Activated naive CD4-positive, alpha-beta T cell treated with anti-CD3 and anti-CD28 coated beads for 36 hours (primary cell): ENCODE results near the gene ATP13A3. TPM values are rescaled to one million over a fixed set of nuclear protein-coding genes. Genes with fewer than 3 reads are reported as not detected.

ENCODE experiments used
- CTCF ChIA-PET: fragments of 350-600 bp; sonication (Branson Sonifier 250); formaldehyde crosslinking; loops from one replicate; lab custom pipeline; 2021; ENCODE audit warnings: antibody characterized with exemption; lab: Charles Lee
- DNase-seq: peaks from one replicate; pipeline ENCODE4 v3.0.0-alpha.2; 2020
- H3K27ac Mint-ChIP-seq: one replicate; pipeline ENCODE4 v1.8.0; 2021; ENCODE audit warnings: mild to moderate bottlenecking, mixed read lengths
- H3K27me3 Mint-ChIP-seq: one replicate; pipeline ENCODE4 v1.8.0; 2021; ENCODE audit warnings: low read depth, mixed read lengths
- H3K36me3 Mint-ChIP-seq: one replicate; pipeline ENCODE4 v1.8.0; 2021; ENCODE audit warnings: low read depth, mixed read lengths
- H3K4me1 Mint-ChIP-seq: one replicate; pipeline ENCODE4 v1.8.0; 2021; ENCODE audit warnings: low read depth, mixed read lengths
- H3K4me3 Mint-ChIP-seq: one replicate; pipeline ENCODE4 v1.8.0; 2021; ENCODE audit warnings: mild to moderate bottlenecking, moderate library complexity, mixed read lengths
- H3K9me3 Mint-ChIP-seq: one replicate; pipeline ENCODE4 v1.8.0; 2021; ENCODE audit warnings: mixed read lengths
- intact Hi-C: fragments of 100-400 bp; cut with micrococcal nuclease; formaldehyde crosslinking; loops from one replicate; pipeline ENCODE4 v1.15.1; 2023
- total RNA-seq, 2 experiments: library from RNA; stranded (reverse); gene quantifications; one replicate each; pipeline ENCODE4 v1.2.3, GENCODE V29; 2021

Gene ATP13A3
- total RNA-seq, 2 experiments from 2014 or later, result 88.4 to 92.3 TPM

DNA sequence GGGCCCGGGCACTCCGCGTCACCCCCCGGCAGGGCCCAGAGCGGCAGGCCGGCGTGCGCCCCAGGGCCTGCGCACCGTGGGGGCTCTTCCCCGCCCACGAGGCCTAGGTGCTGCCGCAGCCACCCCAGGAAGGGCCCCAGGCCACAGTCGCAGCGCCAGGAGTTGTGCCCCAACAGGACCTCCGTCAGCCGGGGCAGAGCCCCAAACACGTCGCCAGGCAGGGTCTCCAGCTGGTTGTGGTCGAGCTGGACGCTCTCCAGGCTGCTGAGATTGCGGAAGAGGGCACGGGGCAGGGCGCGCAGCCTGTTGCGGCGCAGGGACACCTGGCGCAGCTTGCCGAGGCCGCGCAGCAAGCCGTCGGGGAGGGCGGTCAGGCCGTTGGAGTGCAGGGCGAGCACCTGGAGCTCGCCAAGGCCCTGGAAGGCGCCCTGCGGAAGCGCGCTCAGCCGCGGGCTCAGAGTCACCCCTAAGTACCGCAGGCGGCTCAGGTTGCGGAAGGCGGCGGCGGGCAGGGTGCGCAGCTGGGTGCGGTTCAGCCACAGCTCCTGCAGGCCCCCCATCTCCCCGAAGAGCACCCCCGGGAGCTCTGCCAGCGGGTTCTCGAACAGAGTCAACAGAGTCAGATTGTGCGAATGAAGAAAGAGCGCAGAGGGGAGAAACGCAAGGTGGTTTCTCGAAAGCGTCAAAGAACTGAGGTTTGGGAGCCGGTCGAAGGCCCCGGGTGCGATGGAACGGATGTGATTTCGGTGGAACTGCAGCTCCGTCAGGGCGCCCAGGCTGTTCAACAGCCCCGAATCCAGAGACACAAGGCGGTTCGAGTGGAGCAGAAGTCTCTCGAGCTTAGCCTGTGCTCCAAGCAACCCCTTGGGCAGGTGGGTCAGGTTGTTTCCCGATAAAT lies 89.7 kb downstream of the ATP13A3 start:
- peak; percentile 55 for DNase-seq
- Mint-ChIP-seq H3K4me1 (peaks cover 53% of the 10 kb centered on the region), H3K9me3 (no peaks in the 10 kb centered on the region), H3K27me3 (peaks cover 5% of the 10 kb centered on the region), H3K27ac (no peak overlapping the region), H3K36me3 (no peaks in the 10 kb centered on the region), H3K4me3 (peak overlapping the region; percentile 76)
- CTCF ChIA-PET, result interaction anchor here (1.0 to 15.7 kb wide), 6 partner anchors 10 to 117 kb away, joined by 3 to 166 read pairs (median 17); no protein-coding TSS in a partner anchor
- intact Hi-C loops, result loop anchor here (1.0 to 5.0 kb wide), 8 partner anchors 52 to 620 kb away; partner anchors contain the start of genes ATP13A3, HES1 and TMEM44

DNA sequence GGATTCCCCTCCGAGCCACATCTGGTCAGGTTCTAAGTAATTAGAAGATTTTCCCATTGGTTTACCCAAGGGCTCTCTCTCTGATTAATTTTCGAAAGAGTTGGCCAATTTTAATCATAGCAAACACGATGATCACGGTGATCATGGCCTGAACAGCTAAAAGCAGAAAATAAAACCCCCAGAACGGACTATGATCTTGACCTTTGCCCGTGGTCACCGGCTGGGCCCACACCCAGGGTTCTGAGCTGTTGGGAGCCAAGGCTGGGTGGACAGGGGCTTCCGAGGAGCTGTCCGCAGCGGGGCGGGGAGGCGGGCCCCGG lies 90.3 kb downstream of the ATP13A3 start:
- peaks cover 53% of the 10 kb centered on the region for H3K4me1 Mint-ChIP-seq

DNA sequence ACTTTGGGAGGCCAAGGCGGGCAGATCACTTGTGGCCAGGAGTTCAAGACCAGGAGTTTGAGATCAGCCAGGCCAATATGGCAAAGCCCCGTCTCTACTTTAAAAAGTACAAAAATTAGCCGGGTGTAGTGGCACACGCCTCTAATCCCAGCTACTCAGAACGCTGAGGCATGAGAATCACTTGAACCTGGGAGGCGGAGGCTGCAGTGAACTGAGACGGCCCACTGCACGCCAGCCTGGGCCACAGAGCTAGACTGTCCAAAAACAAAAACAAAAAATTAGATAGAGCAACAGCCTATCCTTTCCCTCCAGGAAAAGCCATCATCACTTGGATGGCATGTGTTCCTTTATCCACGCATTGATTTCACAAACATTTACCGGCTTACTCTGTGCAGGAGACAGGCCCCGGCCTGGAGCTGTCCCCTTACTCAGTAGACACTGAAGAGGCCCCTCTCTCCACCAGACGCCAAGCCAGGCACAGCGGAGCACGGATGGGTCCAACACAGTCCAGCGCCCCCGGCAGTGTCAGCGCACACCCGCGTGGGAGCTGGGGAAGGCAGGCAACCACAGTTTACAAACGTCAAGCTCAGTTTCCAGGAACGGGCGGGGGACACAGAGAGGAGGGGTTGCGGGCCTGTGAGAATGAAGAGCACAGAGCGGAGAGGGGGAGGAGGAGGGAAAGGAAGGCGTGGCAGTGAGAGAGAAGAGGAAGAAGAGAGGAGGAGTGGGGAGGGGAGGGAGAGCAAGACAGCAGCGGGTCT lies 90.8 kb downstream of the ATP13A3 start:
- Mint-ChIP-seq H3K9me3 (peaks cover 6% of the 10 kb centered on the region), H3K27ac (peak overlapping the region; percentile 21), H3K4me3 (peak overlapping the region; percentile 42), H3K36me3 (no peaks in the 10 kb centered on the region), H3K4me1 (peaks cover 53% of the 10 kb centered on the region), H3K27me3 (peaks cover 5% of the 10 kb centered on the region)
- peak; percentile 85 for DNase-seq
- intact Hi-C loops, result loop anchor here (1.0 to 5.0 kb wide), 8 partner anchors 51 to 619 kb away; partner anchors contain the start of genes ATP13A3, HES1 and TMEM44
- CTCF ChIA-PET, result interaction anchor here (0.6 to 15.7 kb wide), 8 partner anchors 8 to 70 kb away, joined by 3 to 166 read pairs (median 6); no protein-coding TSS in a partner anchor

More for the DNA sequence above, 90.3 kb downstream of the ATP13A3 start:
- H3K36me3 Mint-ChIP-seq, result no peaks in the 10 kb centered on the region
- peak overlapping the region; percentile 19 for H3K27ac Mint-ChIP-seq
- H3K9me3 Mint-ChIP-seq, result peaks cover 1% of the 10 kb centered on the region
- H3K4me3 Mint-ChIP-seq, result peak overlapping the region; percentile 42
- peaks cover 5% of the 10 kb centered on the region for H3K27me3 Mint-ChIP-seq
- no peak for DNase-seq
- intact Hi-C loops, result loop anchor here (1.0 to 5.0 kb wide), 8 partner anchors 52 to 619 kb away; partner anchors contain the start of genes ATP13A3, HES1 and TMEM44
- CTCF ChIA-PET, result interaction anchor here (1.2 to 15.7 kb wide), 5 partner anchors 10 to 63 kb away, joined by 3 to 166 read pairs (median 31); no protein-coding TSS in a partner anchor

DNA sequence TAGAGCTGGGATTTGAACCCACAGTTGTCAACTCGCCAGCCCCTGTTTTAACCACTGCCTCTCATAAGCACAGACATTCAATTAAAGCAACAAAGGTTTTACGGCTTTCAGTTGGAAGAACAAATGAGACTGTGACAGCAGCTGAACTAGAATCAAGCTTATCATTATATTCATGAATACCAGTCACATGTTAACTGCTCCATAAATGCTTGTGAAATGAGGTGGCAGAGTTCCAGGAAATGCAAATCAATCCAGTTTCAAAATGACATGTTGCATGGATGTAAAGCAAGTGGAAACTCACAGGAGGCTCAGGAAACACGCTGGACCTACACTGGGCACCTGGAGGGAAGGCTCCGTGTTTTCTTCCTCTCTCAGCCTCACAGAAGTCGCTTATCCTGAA lies 91.6 kb downstream of the ATP13A3 start:
- Mint-ChIP-seq H3K27ac (peak overlapping the region; percentile 13), H3K36me3 (no peaks in the 10 kb centered on the region), H3K27me3 (peaks cover 5% of the 10 kb centered on the region), H3K4me3 (peak overlapping the region; percentile 11), H3K9me3 (peaks cover 11% of the 10 kb centered on the region), H3K4me1 (peaks cover 53% of the 10 kb centered on the region)
- DNase-seq, result peak; percentile 49
- intact Hi-C loops, result loop anchor here (5.0 kb wide), 2 partner anchors 237 to 618 kb away; partner anchors contain the start of gene TMEM44
- CTCF ChIA-PET, result interaction anchor here (0.6 to 15.7 kb wide), 10 partner anchors 9 to 198 kb away, joined by 3 to 166 read pairs (median 4); no protein-coding TSS in a partner anchor

DNA sequence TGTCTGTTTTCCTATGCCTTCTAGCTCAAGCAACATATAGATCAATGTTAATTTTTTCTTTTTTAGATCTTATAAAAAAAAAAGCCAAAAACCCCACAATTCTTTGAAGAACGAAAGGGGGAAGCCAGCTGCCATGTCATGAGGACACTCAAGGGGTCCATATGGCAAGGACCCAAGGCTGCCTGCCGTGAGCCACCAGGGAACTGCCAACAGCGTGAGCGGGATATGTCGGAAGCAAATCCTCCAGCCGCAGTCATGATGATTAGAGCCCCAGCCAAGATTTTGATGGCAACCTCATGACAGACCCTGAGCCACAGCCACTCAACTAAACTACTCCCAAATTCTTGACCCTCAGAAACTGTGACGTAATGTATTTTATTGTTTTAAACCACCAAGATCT lies 94.2 kb downstream of the ATP13A3 start:
- peaks cover 27% of the 10 kb centered on the region for H3K4me1 Mint-ChIP-seq
- H3K4me3 Mint-ChIP-seq, result no peak overlapping the region
- no peak for DNase-seq
- peaks cover 1% of the 10 kb centered on the region for H3K36me3 Mint-ChIP-seq
- H3K27me3 Mint-ChIP-seq, result peaks cover 2% of the 10 kb centered on the region
- H3K27ac Mint-ChIP-seq, result no peak overlapping the region
- intact Hi-C loops, result no loop called here
- CTCF ChIA-PET, result interaction anchor here (1.0 kb wide), 1 partner anchor 11 kb away, joined by 3 read pairs; no protein-coding TSS in a partner anchor
- H3K9me3 Mint-ChIP-seq, result peaks cover 14% of the 10 kb centered on the region

DNA sequence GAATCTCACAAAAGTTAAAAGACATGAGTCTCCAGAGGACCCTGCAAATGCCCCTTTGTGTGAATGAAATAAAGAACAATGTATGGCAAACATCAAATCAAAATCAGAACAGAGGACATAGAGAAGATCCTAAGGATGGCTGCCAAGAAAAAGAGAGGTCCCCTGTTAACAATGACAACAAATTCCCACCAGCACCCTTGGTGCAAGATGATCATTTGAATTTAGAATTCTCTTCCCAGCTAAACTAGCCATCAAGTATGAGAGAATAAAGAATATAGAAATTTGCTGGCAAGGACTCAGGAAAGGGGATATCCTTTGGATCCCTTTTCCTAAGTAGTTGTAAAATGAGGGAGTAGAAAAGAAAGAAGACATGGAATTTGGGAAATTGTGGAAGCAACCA lies 96.0 kb downstream of the ATP13A3 start:
- peaks cover 15% of the 10 kb centered on the region for H3K4me1 Mint-ChIP-seq
- no peak overlapping the region for H3K27ac Mint-ChIP-seq
- no peak overlapping the region for H3K4me3 Mint-ChIP-seq
- CTCF ChIA-PET, result interaction anchor here (0.8 to 1.7 kb wide), 2 partner anchors 17 to 47 kb away, joined by 3 to 6 read pairs; no protein-coding TSS in a partner anchor
- no peak for DNase-seq
- no peaks in the 10 kb centered on the region for H3K27me3 Mint-ChIP-seq
- H3K9me3 Mint-ChIP-seq, result peaks cover 14% of the 10 kb centered on the region
- peaks cover 1% of the 10 kb centered on the region for H3K36me3 Mint-ChIP-seq
- intact Hi-C loops, result no loop called here

DNA sequence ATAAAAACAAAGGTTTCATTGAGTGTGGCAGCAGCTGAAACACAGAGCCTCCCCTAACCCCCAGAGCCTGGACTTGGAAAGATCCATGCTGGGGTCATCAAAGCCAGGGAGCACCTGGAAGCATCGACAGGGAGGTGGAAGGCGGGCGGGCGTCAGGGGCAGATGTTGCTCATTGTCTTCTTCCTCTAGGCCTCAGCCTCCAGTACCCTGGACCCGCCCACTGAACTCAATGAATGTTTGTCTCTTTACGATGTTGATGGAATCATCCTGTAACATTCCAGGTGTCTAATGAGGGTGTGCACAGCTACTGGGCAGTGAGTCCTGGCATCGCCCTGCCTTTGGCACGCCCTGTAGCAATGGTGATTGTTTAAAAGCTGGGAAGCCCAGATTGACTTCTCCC lies 97.5 kb downstream of the ATP13A3 start:
- Mint-ChIP-seq H3K27ac (no peak overlapping the region), H3K9me3 (peaks cover 14% of the 10 kb centered on the region), H3K4me3 (no peak overlapping the region), H3K36me3 (peaks cover 1% of the 10 kb centered on the region), H3K4me1 (no peaks in the 10 kb centered on the region), H3K27me3 (no peaks in the 10 kb centered on the region)
- CTCF ChIA-PET, result interaction anchor here (1.0 to 1.6 kb wide), 3 partner anchors 9 to 45 kb away, joined by 3 to 5 read pairs (median 4); partner anchors contain the start of gene GP5
- no peak for DNase-seq
- intact Hi-C loops, result no loop called here

DNA sequence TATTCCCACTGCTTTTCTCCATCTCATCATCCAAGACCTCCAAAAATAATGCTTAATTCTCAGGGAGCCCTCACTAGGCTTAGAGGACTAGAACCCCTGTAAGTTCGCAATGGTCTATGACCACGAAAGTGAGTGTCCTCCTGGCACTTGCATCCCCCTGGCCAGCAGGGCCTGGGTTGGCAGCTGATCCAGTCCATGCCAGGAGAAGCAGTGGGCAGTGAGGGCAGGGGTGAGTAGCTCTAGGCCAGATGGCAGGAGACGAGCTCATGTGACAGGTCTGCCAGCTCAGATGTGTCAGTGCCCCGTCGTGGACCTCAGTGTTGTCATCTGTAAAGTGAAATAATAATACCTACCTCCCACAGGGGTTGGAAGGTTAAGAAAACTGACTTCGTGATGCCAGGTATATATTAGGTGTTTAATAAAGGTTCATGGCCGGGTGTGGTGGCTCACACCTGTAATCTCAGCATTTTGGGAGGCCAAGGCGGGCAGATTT lies 98.8 kb downstream of the ATP13A3 start:
- Mint-ChIP-seq H3K27ac (no peak overlapping the region), H3K4me3 (no peak overlapping the region), H3K4me1 (no peaks in the 10 kb centered on the region), H3K9me3 (peaks cover 14% of the 10 kb centered on the region), H3K27me3 (no peaks in the 10 kb centered on the region), H3K36me3 (peaks cover 1% of the 10 kb centered on the region)
- CTCF ChIA-PET, result interaction anchor here (1.6 kb wide), 1 partner anchor 44 kb away, joined by 4 read pairs; no protein-coding TSS in a partner anchor
- DNase-seq, result no peak
- intact Hi-C loops, result no loop called here

DNA sequence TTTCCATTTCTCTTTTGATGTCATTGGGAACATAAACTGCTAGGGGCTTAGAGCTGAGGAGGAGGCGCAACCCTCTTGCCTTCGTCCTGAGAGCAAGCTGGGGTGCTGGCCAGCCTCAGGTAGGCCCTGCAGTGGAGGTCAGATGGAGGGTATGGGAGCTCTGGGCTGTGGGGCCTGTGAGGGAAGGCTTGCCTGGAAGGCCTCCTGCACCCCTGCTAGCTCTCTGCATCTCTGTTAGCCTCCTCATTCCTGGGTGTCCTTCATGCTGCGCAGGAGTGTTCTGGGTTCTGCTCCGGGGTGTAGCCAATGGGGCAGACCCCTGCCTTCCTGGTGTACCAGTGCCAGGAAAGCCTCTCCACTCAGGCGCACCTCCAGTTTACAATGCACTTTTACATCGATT lies 99.5 kb downstream of the ATP13A3 start:
- intact Hi-C loops, result no loop called here
- Mint-ChIP-seq H3K36me3 (peaks cover 1% of the 10 kb centered on the region), H3K4me1 (no peaks in the 10 kb centered on the region), H3K4me3 (no peak overlapping the region), H3K9me3 (peaks cover 14% of the 10 kb centered on the region), H3K27me3 (no peaks in the 10 kb centered on the region), H3K27ac (no peak overlapping the region)
- DNase-seq, result no peak
- CTCF ChIA-PET, result interaction anchor here (0.8 to 1.4 kb wide), 2 partner anchors 44 to 54 kb away, joined by 3 to 5 read pairs; no protein-coding TSS in a partner anchor

DNA sequence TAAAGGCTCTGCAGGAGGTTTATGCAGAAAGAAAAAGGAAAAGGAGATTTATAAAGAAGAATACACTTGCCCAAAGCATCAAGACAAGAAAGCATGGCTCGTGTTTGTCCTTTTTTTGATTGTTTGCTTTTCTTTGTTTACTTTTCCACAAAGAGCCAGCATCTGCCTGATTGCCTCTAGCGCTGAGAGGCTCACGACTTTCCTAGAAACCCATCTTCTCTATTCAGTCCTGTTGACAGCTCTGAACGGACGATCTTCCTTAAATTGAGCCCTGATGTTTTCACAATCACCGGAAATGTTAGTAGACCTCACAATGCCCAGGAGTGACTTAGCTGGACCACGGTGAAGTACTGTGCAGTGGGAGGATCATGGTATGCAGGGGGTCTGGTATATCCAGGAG lies 100.2 kb downstream of the ATP13A3 start:
- Mint-ChIP-seq H3K36me3 (peaks cover 1% of the 10 kb centered on the region), H3K9me3 (peaks cover 14% of the 10 kb centered on the region), H3K27ac (no peak overlapping the region), H3K27me3 (no peaks in the 10 kb centered on the region), H3K4me3 (no peak overlapping the region), H3K4me1 (no peaks in the 10 kb centered on the region)
- no peak for DNase-seq
- CTCF ChIA-PET, result interaction anchor here (0.8 to 1.4 kb wide), 2 partner anchors 43 to 53 kb away, joined by 3 to 5 read pairs; no protein-coding TSS in a partner anchor
- intact Hi-C loops, result no loop called here

DNA sequence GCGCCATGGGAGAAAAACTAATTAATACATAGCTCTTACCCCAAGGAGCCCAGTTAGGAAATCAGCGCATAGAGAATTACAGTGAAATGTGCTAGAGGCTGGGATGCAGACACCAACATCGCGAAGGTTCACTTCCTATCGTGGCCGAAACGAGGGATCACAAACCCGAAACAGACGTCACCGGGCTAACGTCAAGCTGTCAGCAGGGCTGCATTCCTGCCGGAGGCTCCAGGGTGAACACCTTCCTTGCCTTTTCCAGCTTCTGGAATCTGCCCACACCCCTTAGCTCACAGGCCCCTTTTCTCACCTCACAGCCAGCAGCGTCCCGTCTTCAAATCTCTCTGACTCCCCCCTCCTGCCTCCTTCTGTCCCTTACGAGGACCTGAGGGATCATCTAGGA lies 100.7 kb downstream of the ATP13A3 start:
- H3K36me3 Mint-ChIP-seq, result peaks cover 1% of the 10 kb centered on the region
- H3K27ac Mint-ChIP-seq, result no peak overlapping the region
- no peak for DNase-seq
- no peak overlapping the region for H3K4me3 Mint-ChIP-seq
- peaks cover 9% of the 10 kb centered on the region for H3K9me3 Mint-ChIP-seq
- intact Hi-C loops, result no loop called here
- H3K4me1 Mint-ChIP-seq, result no peaks in the 10 kb centered on the region
- CTCF ChIA-PET, result interaction anchor here (1.0 to 1.4 kb wide), 2 partner anchors 10 to 42 kb away, joined by 3 to 5 read pairs; no protein-coding TSS in a partner anchor
- no peaks in the 10 kb centered on the region for H3K27me3 Mint-ChIP-seq
